Osteoblast (primary cell): ENCODE data around the gene AARS2. TPM values are rescaled to one million over a fixed set of nuclear protein-coding genes. Genes with fewer than 3 reads are reported as not detected.

Experiments used
- DNase-seq: peaks from one replicate; pipeline ENCODE4 v3.0.0; 2011; ENCODE audit warnings: low spot score, mixed read lengths; ENCODE audit not compliant: insufficient read length; ENCODE audit errors: missing footprints
- H2AFZ ChIP-seq: 2 replicates; pipeline ENCODE4 v1.6.0; 2011; ENCODE audit warnings: mild to moderate bottlenecking, low read length
- H3K27ac ChIP-seq: 2 replicates; pipeline ENCODE4 v1.5.1; 2011; ENCODE audit warnings: mild to moderate bottlenecking, low read depth, low read length, moderate library complexity
- H3K27me3 ChIP-seq: 2 replicates; pipeline ENCODE4 v1.6.0; 2012; ENCODE audit warnings: mild to moderate bottlenecking, control low read depth, inconsistent platforms, low read length, moderate library complexity; ENCODE audit not compliant: insufficient read depth
- H3K36me3 ChIP-seq: 2 replicates; pipeline ENCODE4 v1.5.1; 2011; ENCODE audit warnings: mild to moderate bottlenecking, low read length, control low read depth, moderate library complexity; ENCODE audit not compliant: insufficient read depth
- H3K4me1 ChIP-seq: 2 replicates; pipeline ENCODE4 v1.5.1; 2011; ENCODE audit warnings: mild to moderate bottlenecking, low read length, control low read depth, moderate library complexity; ENCODE audit not compliant: insufficient read depth
- H3K4me2 ChIP-seq: 2 replicates; pipeline ENCODE4 v1.6.0; 2011; ENCODE audit warnings: mild to moderate bottlenecking, low read length; ENCODE audit not compliant: insufficient read depth
- H3K4me3 ChIP-seq: fragments of 200-600 bp; sonication (generic); 3 replicates; pipeline ENCODE4 v1.5.1; 2012; ENCODE audit warnings: mild to moderate bottlenecking, low read length, inconsistent platforms; ENCODE audit not compliant: insufficient read depth
- H3K79me2 ChIP-seq: 2 replicates; pipeline ENCODE4 v1.6.0; 2012; ENCODE audit warnings: mild to moderate bottlenecking, low read length, control low read depth, inconsistent platforms; ENCODE audit not compliant: insufficient read depth
- H3K9me3 ChIP-seq: 2 replicates; pipeline ENCODE4 v1.5.1; 2011; ENCODE audit warnings: low read depth, low read length, control low read depth
- H4K20me1 ChIP-seq: 2 replicates; pipeline ENCODE4 v1.6.0; 2012; ENCODE audit warnings: mild to moderate bottlenecking, low read length, control low read depth; ENCODE audit not compliant: insufficient read depth
- total RNA-seq: library from RNA; depleted of rRNA; stranded (reverse); fragments of >200 nt; gene quantifications from 2 replicates; pipeline ENCODE4 v1.2.3, GENCODE V29; 2012
- TF ChIP-seq, protein P1 (sequence below): IDR thresholded peaks from 2 replicates; pipeline ENCODE4 v1.5.1; 2011; ENCODE audit warnings: mild to moderate bottlenecking, low read depth, low read length, moderate library complexity; ENCODE audit errors: extremely low read depth

Gene AARS2
- total RNA-seq, 1 donor, result 6.2 TPM

DNA sequence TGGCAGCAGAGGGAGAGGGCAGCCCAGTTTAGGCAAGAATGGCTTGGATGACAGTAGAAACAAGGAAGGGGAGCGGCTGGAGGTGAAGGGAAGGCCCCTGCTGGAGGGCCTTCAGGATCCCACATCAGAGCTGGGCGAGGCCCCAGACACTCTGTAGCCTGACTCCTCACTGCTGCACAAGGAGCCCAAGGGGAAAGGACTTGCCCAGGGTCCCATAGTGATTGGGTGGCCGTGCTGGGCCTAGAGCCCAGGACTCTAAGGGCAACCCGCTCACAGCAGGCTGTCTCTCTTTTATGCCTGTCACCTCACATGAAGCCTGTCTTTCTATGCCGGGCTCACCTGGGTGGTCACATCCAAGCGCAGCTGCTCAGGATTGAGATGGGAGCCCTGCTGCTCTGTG is 9.3 kb downstream of the AARS2 start:
- H3K9me3 ChIP-seq, result no peaks in the 10 kb centered on the region
- no peak overlapping the region for H3K4me3 ChIP-seq
- H2AFZ ChIP-seq, result no peak overlapping the region
- H3K27ac ChIP-seq, result no peak overlapping the region
- no peak overlapping the region for H3K4me2 ChIP-seq
- H4K20me1 ChIP-seq, result peaks cover 2% of the 10 kb centered on the region
- no peaks in the 10 kb centered on the region for H3K79me2 ChIP-seq
- H3K4me1 ChIP-seq, result peaks cover 1% of the 10 kb centered on the region
- H3K27me3 ChIP-seq, result peaks cover 1% of the 10 kb centered on the region
- TF ChIP-seq, protein P1, sequence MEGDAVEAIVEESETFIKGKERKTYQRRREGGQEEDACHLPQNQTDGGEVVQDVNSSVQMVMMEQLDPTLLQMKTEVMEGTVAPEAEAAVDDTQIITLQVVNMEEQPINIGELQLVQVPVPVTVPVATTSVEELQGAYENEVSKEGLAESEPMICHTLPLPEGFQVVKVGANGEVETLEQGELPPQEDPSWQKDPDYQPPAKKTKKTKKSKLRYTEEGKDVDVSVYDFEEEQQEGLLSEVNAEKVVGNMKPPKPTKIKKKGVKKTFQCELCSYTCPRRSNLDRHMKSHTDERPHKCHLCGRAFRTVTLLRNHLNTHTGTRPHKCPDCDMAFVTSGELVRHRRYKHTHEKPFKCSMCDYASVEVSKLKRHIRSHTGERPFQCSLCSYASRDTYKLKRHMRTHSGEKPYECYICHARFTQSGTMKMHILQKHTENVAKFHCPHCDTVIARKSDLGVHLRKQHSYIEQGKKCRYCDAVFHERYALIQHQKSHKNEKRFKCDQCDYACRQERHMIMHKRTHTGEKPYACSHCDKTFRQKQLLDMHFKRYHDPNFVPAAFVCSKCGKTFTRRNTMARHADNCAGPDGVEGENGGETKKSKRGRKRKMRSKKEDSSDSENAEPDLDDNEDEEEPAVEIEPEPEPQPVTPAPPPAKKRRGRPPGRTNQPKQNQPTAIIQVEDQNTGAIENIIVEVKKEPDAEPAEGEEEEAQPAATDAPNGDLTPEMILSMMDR, result no peak
- H3K36me3 ChIP-seq, result peaks cover 54% of the 10 kb centered on the region
- no peak for DNase-seq

DNA sequence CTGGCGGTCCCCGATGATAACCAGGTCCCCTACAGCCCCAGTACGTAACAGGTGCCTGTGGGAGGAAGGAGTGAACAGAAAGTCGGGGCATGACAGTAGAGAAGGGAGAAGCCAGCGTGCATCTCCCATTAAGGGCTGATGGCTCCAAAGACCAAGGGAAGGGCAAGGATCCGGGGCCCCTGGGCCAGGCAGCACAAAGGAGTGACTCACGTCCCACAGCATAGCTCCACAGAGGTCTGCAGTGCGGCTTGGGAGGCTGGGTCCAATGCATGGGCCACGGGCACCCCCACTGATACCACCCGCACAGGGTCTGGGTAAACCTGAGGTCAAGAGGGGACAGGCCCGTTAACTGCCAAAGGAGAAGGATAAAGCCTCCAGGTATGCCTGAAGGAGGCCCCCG is 10.3 kb downstream of the AARS2 start:
- H3K36me3 ChIP-seq, result peaks cover 52% of the 10 kb centered on the region
- no peak overlapping the region for H3K4me3 ChIP-seq
- no peaks in the 10 kb centered on the region for H3K79me2 ChIP-seq
- TF ChIP-seq, protein P1, result no peak
- peaks cover 5% of the 10 kb centered on the region for H4K20me1 ChIP-seq
- H3K9me3 ChIP-seq, result no peaks in the 10 kb centered on the region
- no peak for DNase-seq
- H3K27me3 ChIP-seq, result peaks cover 11% of the 10 kb centered on the region
- H3K4me1 ChIP-seq, result no peaks in the 10 kb centered on the region
- H3K4me2 ChIP-seq, result no peak overlapping the region
- no peak overlapping the region for H3K27ac ChIP-seq
- H2AFZ ChIP-seq, result no peak overlapping the region

DNA sequence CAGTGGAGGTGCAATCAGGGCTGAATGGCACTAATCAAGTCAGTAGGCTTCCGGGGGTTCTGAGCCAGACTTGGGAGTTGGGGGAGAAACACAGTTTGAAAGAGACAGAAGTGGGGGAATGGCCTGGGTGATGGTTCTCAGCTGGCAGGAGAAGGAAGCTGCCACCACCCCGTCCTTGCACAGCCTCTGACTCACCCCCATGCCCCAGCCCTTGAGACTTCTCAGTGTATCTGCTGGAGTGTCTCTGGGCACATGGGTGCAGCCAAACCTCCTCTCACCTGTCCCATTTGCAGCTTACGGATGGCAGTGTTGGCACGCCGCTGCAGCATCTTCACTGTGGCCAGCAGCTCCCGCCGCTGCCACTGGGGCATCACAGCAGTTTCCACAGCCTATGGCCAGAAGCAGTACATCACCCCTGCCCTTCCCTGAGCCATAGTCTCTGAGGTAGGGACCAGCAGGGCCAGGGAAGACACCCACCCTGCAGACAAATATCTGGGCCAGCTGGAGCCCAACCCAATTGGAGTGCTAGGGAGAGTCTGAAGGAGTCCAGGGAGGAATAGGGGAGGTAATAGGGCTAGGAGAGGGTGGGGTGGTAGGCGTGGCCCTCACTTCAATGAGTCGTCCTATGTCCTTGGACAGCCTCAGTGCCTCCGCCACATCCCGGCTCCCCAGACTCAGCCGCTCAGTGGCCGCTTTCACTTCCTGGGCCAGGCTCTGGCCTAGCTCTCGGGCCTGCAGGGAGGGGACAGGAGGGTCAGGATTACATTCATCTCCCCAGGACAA is 11.2 kb downstream of the AARS2 start:
- H3K4me3 ChIP-seq, result no peak overlapping the region
- H3K79me2 ChIP-seq, result no peaks in the 10 kb centered on the region
- TF ChIP-seq, protein P1, result no peak
- no peak overlapping the region for H2AFZ ChIP-seq
- H3K4me1 ChIP-seq, result no peaks in the 10 kb centered on the region
- no peak overlapping the region for H3K4me2 ChIP-seq
- H4K20me1 ChIP-seq, result peaks cover 6% of the 10 kb centered on the region
- no peak overlapping the region for H3K27ac ChIP-seq
- H3K27me3 ChIP-seq, result peaks cover 20% of the 10 kb centered on the region
- no peak for DNase-seq
- H3K9me3 ChIP-seq, result no peaks in the 10 kb centered on the region
- H3K36me3 ChIP-seq, result peaks cover 52% of the 10 kb centered on the region

DNA sequence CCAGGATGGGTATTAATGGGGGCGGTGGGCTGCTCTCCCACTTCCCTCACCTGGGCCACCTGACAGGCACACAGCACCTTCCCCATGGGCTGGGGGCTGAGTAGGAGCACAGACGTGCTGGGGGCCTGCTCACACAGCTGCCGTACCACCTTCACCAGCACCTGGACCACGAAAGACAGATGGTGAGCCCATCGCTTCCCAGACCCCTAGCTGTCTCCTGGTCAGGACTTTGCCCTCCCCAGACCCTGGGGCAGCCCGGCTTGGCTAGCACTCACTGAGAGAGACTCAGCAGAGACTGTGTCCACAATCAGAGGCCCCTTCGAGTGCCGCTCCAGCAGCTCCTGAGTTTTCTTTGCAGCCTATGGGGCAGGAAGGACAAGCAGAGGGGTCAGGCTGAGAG is 12.0 kb downstream of the AARS2 start:
- H3K4me3 ChIP-seq, result no peak overlapping the region
- no peaks in the 10 kb centered on the region for H3K9me3 ChIP-seq
- H2AFZ ChIP-seq, result no peak overlapping the region
- peaks cover 6% of the 10 kb centered on the region for H4K20me1 ChIP-seq
- H3K79me2 ChIP-seq, result no peaks in the 10 kb centered on the region
- peaks cover 29% of the 10 kb centered on the region for H3K27me3 ChIP-seq
- TF ChIP-seq, protein P1, result no peak
- H3K36me3 ChIP-seq, result peaks cover 48% of the 10 kb centered on the region
- DNase-seq, result no peak
- no peak overlapping the region for H3K4me2 ChIP-seq
- H3K4me1 ChIP-seq, result no peaks in the 10 kb centered on the region
- no peak overlapping the region for H3K27ac ChIP-seq
